ENCODE results near the gene MYOZ2.

Gene MYOZ2

DNA sequence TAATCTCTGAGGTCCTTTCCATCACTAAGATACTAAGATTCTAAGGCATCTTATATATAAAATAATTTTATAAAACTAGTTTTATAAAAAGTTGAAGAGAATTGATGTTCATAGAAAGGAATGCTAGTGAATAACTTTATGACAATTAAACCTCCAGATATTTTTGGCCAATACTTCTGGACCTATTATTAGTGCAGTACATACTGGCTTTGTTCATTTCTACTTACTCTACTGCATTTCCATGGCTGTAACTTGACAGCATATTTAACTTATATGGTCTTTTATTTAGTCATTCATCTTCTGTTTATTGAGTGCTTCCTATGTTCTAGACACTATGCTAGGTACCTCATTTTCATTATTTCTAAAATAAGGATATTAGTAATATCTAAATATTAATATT is 70.1 kb downstream of the MYOZ2 start:
- no peak for DNase-seq

DNA sequence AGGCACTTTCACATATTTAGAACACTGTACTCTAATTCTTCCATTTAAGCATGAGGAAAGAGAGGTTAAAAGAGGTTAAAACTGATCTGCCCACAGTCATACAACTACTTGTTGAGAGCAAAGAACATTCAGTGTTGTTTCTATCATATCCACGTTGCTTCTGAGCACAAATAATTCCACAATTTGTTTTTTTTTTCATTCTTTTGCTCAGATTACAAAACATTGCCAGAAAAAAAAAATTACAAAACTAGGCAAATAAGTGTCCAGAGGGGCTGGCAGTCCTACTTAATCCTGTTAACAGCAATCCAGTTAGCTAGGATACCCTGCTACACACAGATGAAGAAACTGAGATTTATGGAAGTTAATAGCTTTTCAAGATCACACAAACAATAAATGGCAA is 70.5 kb downstream of the MYOZ2 start:
- no peak for DNase-seq

- no peak for DNase-seq
Observed at GRCh38 chr4:119207051-119207450, 71.4 kb downstream of the MYOZ2 start.

- DNase-seq, result no peak
Observed at GRCh38 chr4:119209077-119209476, 73.4 kb downstream of the MYOZ2 start.

- no peak for DNase-seq
Observed at GRCh38 chr4:119209586-119209985, 74.0 kb downstream of the MYOZ2 start.

DNA sequence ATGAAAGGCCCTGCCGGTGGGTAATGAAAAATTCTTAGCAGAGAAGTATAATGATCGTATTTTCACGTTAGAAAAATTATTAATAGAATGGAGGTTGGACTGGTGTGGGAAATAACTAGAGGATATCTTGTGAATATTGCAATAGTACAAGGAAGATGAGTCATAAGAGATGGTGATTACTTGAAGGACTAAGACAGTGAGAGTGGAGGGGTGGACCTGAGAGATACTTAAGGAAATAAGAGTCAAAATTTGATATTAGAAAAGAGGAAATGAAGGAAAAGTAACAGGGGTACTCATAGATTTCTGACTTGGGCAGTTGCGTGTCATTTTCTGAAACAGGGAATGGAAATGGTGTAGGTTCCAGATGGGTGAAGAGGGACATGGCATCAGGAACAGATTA is 75.1 kb downstream of the MYOZ2 start:
- DNase-seq, result no peak

DNA sequence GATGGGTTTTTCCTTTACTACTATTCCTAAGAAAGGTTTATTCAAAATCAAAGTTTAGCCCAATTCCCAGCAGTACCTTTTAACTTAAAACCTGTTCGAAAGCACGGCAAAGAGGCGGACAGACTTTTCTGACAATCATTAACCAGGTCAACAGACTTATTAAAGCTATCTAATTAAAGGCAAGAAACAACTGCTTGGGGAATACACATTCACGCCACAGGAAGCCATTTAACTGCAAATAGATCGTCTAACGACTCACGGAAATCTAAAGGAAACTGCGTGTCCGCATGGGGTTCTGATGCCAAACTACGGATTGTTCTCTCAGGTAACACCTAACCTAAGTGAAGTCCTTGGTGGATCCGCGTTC is 76.2 kb downstream of the MYOZ2 start:
- no peak for DNase-seq

DNA sequence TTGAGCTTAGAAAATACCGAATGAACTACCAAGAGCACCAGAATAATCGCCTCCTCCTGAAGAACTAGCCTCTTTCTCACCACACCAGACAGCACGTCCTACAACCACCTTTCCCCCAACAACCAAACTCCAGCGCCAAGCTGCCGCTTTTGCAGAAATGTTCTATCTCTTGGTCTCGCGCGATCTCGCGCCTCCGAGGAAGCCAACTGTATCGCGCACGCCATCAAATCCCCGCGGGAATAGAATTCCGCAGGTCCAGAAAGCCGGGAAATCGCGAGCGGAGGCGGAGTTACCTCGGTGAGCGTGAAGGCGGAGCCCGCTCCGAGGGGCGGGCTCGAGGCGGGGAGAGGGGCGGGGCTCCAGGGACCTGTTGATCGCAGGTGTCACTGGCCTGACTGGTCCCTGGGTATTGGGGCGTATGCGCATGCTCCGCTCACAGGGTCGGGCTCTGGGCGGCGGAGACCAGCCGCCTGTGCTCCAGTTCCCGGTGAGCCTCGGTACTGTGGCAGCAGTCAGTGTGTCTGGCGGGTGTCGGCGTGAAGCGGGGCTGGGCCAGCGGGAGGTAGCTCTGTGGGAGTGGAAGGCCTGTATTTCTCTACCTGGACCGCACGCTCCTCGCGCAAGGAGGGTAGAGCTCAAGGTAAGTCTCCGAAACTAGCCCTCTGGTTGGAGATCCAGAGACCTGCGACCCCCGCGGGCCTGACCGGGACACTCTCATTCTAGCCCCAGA is 76.8 kb downstream of the MYOZ2 start, which contains the start of gene USP53:
Gene USP53, plus strand, starts transcription at position 480 of the 730 bp plus-strand sequence. CDS start 27,047 bp downstream, outside the sequence.
- peak; percentile 87 for DNase-seq

GRCh38 chr4:119212964-119213606 is 77.5 kb downstream of the MYOZ2 start:
- peak; percentile 58 for DNase-seq

GRCh38 chr4:119218093-119218492 is 82.5 kb downstream of the MYOZ2 start:
- no peak for DNase-seq

GRCh38 chr4:119221412-119221811 is 85.8 kb downstream of the MYOZ2 start:
- no peak for DNase-seq

GRCh38 chr4:119227690-119228089 is 92.1 kb downstream of the MYOZ2 start:
- DNase-seq, result no peak

- DNase-seq, result no peak
Observed at GRCh38 chr4:119228406-119228805, 92.8 kb downstream of the MYOZ2 start.

GRCh38 chr4:119229908-119230687 is 94.5 kb downstream of the MYOZ2 start:
- DNase-seq, result no peak

DNA sequence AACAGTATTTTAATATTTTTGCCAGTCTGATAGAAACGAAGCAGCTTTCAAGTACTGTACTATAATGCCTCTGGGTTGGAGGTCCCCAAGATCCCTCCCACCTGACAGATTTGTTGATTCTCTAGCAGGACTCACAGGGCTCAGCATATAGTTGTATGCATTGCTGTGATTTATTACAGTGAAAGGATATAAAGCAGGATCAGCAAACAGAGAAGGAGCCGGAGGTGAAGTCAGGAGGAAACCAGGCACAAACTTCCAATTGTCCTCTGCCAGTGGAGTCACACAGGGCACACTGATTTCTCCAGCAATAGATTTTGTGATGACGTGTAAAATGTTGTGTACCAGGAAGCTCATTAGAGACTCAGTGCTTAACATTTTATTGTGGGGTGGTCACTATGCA is 95.9 kb downstream of the MYOZ2 start:
- no peak for DNase-seq

- DNase-seq, result no peak
Observed at GRCh38 chr4:119232286-119232685, 96.7 kb downstream of the MYOZ2 start.

DNA sequence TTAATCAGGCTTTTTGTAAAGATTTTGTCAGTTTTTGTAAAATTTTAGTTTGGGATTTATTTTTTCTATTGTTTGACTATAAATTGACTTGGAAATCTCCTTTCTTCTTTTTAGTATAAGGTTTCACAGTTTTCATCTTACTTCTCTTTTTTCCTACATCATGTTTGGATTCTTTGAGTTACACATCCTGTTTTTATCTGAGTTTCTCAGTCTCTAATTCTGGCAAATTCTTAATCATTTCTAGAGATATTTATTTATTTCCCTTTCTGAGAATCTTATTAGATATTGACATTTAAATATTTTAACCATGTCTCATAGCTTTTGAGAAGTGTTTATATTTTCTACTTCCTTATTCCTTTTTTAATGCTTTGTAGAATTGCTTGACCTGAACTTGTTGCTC is 97.6 kb downstream of the MYOZ2 start:
- DNase-seq, result no peak

- DNase-seq, result no peak
Observed at GRCh38 chr4:119233750-119234149, 98.1 kb downstream of the MYOZ2 start.

DNA sequence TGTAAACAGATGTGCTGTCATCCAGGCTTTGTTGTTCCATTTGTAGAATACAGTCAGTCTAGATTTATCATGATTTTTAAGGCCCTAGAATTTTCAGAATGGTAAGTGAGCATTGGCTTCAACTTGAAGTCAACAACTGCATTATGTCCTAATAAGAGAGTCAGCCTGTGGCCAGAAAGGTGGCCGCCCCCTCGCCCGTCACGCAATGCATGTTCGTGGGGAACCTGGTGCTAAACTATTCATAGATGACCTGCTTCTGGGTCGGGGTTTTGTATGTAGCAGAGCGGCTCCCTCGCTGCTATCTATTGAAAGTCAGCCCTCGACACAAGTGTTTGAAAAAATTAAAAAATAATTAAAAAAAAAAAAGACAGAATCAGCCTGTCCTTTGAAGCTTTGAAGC is 101.6 kb downstream of the MYOZ2 start:
- no peak for DNase-seq

All from NCI-H748 treated with DMSO at 0.1 percent for 48 hours (cell line).